DND-41 (cell line): ENCODE measurements around the gene EPS15.

Experiments
- CTCF ChIP-seq: IDR thresholded peaks from 2 replicates; pipeline ENCODE4 v1.5.1; 2012; ENCODE audit warnings: borderline replicate concordance, low read length, moderate library complexity, mild to moderate bottlenecking; ENCODE audit not compliant: poor library complexity, severe bottlenecking; ENCODE audit errors: extremely low read depth
- EZH2 ChIP-seq: IDR thresholded peaks from 3 replicates; pipeline ENCODE4 v1.6.1; 2012; ENCODE audit warnings: borderline replicate concordance, low read depth, mild to moderate bottlenecking, moderate library complexity, low read length, inconsistent platforms; ENCODE audit not compliant: severe bottlenecking

- TF ChIP-seq CTCF (no peak), EZH2 (no peak)
Observed at GRCh38 chr1:51422367-51423072, 96.5 kb downstream of the EPS15 start.
